Neural progenitor cell (in vitro differentiated cells): ENCODE data around the gene PRR18. TPM values are rescaled to one million over a fixed set of nuclear protein-coding genes. Genes with fewer than 3 reads are reported as not detected.

Experiments used
- DNase-seq: peaks from one replicate; pipeline ENCODE4 v3.0.0-alpha.2; 2016; ENCODE audit warnings: low spot score
- H2AFZ ChIP-seq: fragments of 200-600 bp; sonication (generic); replicated peaks from 2 replicates; pipeline ENCODE4 v1.6.1; 2016; ENCODE audit warnings: antibody characterized with exemption
- H3F3A ChIP-seq: fragments of 200-600 bp; sonication (generic); 2 replicates; pipeline ENCODE4 v1.6.1; 2016; ENCODE audit warnings: antibody characterized with exemption, low read depth
- H3K27ac ChIP-seq: fragments of 200-600 bp; sonication (generic); 2 replicates; pipeline ENCODE4 v1.5.1; 2016; ENCODE audit warnings: mild to moderate bottlenecking
- H3K27me3 ChIP-seq: fragments of 200-600 bp; sonication (generic); 2 replicates; pipeline ENCODE4 v1.6.1; 2016; ENCODE audit warnings: mild to moderate bottlenecking, moderate library complexity
- H3K36me3 ChIP-seq: fragments of 200-600 bp; sonication (generic); 2 replicates; pipeline ENCODE4 v1.5.1; 2016
- H3K4me1 ChIP-seq: fragments of 200-600 bp; sonication (generic); 2 replicates; pipeline ENCODE4 v1.6.1; 2016; ENCODE audit warnings: mixed run types
- H3K4me2 ChIP-seq: fragments of 200-600 bp; sonication (generic); 2 replicates; pipeline ENCODE4 v1.6.1; 2016
- H3K4me3 ChIP-seq: fragments of 200-600 bp; sonication (generic); 2 replicates; pipeline ENCODE4 v1.5.1; 2016
- H3K79me2 ChIP-seq: fragments of 200-600 bp; sonication (generic); 2 replicates; pipeline ENCODE4 v1.6.1; 2016; ENCODE audit warnings: low read depth
- H3K9ac ChIP-seq: fragments of 200-600 bp; sonication (generic); 2 replicates; pipeline ENCODE4 v1.6.1; 2016
- H3K9me3 ChIP-seq: fragments of 200-600 bp; sonication (generic); 2 replicates; pipeline ENCODE4 v1.5.1; 2016; ENCODE audit warnings: low read depth
- H4K20me1 ChIP-seq: fragments of 200-600 bp; sonication (generic); 2 replicates; pipeline ENCODE4 v1.6.1; 2016; ENCODE audit warnings: low read depth
- H3K27ac Mint-ChIP-seq: 3 replicates; pipeline ENCODE4 v1.8.0; 2021; ENCODE audit warnings: mixed read lengths
- H3K27me3 Mint-ChIP-seq: 2 replicates; pipeline ENCODE4 v1.8.0; 2022; ENCODE audit warnings: low read depth, mild to moderate bottlenecking, inconsistent platforms, moderate library complexity, mixed read lengths; ENCODE audit not compliant: insufficient read depth
- H3K36me3 Mint-ChIP-seq: 3 replicates; pipeline ENCODE4 v1.8.0; 2021; ENCODE audit warnings: mixed read lengths
- H3K4me1 Mint-ChIP-seq: 3 replicates; pipeline ENCODE4 v1.8.0; 2021; ENCODE audit warnings: mixed read lengths
- H3K4me3 Mint-ChIP-seq: 3 replicates; pipeline ENCODE4 v1.8.0; 2021; ENCODE audit warnings: mild to moderate bottlenecking, moderate library complexity, mixed read lengths
- H3K9me3 Mint-ChIP-seq: 3 replicates; pipeline ENCODE4 v1.8.0; 2020; ENCODE audit warnings: mixed read lengths
- EZH2 ChIP-seq: fragments of 200-600 bp; sonication (generic); IDR thresholded peaks from 2 replicates; pipeline ENCODE4 v1.6.1; 2017; ENCODE audit warnings: antibody characterized with exemption, mild to moderate bottlenecking, moderate library complexity
- EZH2phosphoT487 ChIP-seq: fragments of 200-600 bp; sonication (generic); IDR thresholded peaks from 2 replicates; pipeline ENCODE4 v1.6.1; 2017; ENCODE audit warnings: antibody characterized with exemption
- total RNA-seq: library from RNA; depleted of rRNA; stranded (reverse); fragments of >200 nt; gene quantifications from 2 replicates; pipeline ENCODE4 v1.2.3, GENCODE V29; 2015; ENCODE audit warnings: low replicate concordance
- TF ChIP-seq, protein P1 (sequence below): fragments of 200-600 bp; sonication (generic); IDR thresholded peaks from 2 replicates; pipeline ENCODE4 v1.5.1; 2017; ENCODE audit warnings: antibody characterized with exemption, mild to moderate bottlenecking

Gene PRR18
- total RNA-seq, 1 donor from 2014 or later, result 0.13 TPM

DNA sequence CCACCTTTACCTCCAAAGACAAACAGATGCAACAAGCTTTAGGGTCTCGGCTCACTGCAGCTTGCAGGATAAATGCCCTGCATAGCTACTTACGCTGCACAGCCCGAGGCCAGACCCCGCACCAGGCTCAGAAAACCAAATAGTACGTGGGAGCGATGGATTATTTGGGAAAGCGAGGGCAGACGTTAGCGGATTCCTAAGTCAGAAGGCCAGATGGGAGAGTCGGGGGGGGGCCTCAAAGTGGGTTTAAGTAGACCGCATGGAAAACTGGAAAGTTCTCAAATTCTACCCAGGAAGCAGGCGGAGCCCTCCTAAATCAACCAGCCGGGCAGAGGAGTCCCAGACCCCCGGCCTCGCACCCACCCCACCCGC, 33.8 kb upstream of the PRR18 start:
- no peaks in the 10 kb centered on the region for H3K36me3 ChIP-seq
- Mint-ChIP-seq H3K36me3 (peaks cover 8% of the 10 kb centered on the region), H3K4me3 (peak overlapping the region; percentile 96), H3K27ac (peak overlapping the region; percentile 94), H3K27me3 (no peaks in the 10 kb centered on the region), H3K9me3 (no peaks in the 10 kb centered on the region), H3K4me1 (peaks cover 16% of the 10 kb centered on the region)
- no peaks in the 10 kb centered on the region for H3K27me3 ChIP-seq
- H3K4me1 ChIP-seq, result peaks cover 4% of the 10 kb centered on the region
- H3F3A ChIP-seq, result no peaks in the 10 kb centered on the region
- H4K20me1 ChIP-seq, result peaks cover 49% of the 10 kb centered on the region
- no peak for TF ChIP-seq EZH2phosphoT487
- peak overlapping the region; percentile 99 for H2AFZ ChIP-seq
- peak; percentile 44 for DNase-seq
- peak overlapping the region; percentile 83 for H3K9ac ChIP-seq
- H3K79me2 ChIP-seq, result peaks cover 65% of the 10 kb centered on the region
- H3K4me2 ChIP-seq, result peak overlapping the region; percentile 88
- H3K27ac ChIP-seq, result no peak overlapping the region
- no peaks in the 10 kb centered on the region for H3K9me3 ChIP-seq
- H3K4me3 ChIP-seq, result peak overlapping the region; percentile 86

DNA sequence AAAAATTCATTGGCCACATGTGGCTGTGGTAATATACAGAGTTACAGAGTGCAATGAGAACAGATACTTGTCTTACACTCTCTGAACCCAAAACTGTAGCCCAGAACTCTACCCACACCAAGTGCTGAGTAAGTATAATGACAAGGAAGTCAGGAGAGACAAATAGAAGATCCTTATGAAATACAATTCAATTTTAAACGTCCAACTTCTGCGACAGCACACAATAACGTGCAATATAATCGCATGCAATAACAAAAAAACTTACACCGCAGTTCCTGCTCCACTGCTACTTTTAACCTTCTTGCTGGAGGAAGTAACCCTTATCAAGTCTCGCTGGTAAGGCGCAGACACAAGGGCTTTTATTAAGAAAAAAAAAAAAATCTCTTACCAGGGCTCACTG, 33.3 kb upstream of the PRR18 start:
- Histone ChIP-seq H2AFZ (no peak overlapping the region), H3K4me1 (peaks cover 4% of the 10 kb centered on the region), H3K4me2 (peak overlapping the region; percentile 88), H4K20me1 (peaks cover 54% of the 10 kb centered on the region), H3K36me3 (no peaks in the 10 kb centered on the region), H3K9me3 (no peaks in the 10 kb centered on the region), H3K27ac (no peak overlapping the region), H3K4me3 (peak overlapping the region; percentile 86), H3K27me3 (no peaks in the 10 kb centered on the region), H3F3A (no peaks in the 10 kb centered on the region), H3K9ac (peak overlapping the region; percentile 83), H3K79me2 (peaks cover 69% of the 10 kb centered on the region)
- Mint-ChIP-seq H3K4me1 (peaks cover 16% of the 10 kb centered on the region), H3K36me3 (peaks cover 8% of the 10 kb centered on the region), H3K27ac (peak overlapping the region; percentile 94), H3K4me3 (peak overlapping the region; percentile 96), H3K27me3 (no peaks in the 10 kb centered on the region), H3K9me3 (no peaks in the 10 kb centered on the region)
- no peak for DNase-seq
- no peak for TF ChIP-seq EZH2phosphoT487
- TF ChIP-seq, protein P1, sequence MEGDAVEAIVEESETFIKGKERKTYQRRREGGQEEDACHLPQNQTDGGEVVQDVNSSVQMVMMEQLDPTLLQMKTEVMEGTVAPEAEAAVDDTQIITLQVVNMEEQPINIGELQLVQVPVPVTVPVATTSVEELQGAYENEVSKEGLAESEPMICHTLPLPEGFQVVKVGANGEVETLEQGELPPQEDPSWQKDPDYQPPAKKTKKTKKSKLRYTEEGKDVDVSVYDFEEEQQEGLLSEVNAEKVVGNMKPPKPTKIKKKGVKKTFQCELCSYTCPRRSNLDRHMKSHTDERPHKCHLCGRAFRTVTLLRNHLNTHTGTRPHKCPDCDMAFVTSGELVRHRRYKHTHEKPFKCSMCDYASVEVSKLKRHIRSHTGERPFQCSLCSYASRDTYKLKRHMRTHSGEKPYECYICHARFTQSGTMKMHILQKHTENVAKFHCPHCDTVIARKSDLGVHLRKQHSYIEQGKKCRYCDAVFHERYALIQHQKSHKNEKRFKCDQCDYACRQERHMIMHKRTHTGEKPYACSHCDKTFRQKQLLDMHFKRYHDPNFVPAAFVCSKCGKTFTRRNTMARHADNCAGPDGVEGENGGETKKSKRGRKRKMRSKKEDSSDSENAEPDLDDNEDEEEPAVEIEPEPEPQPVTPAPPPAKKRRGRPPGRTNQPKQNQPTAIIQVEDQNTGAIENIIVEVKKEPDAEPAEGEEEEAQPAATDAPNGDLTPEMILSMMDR, result no peak
- TF ChIP-seq EZH2, result no peak

DNA sequence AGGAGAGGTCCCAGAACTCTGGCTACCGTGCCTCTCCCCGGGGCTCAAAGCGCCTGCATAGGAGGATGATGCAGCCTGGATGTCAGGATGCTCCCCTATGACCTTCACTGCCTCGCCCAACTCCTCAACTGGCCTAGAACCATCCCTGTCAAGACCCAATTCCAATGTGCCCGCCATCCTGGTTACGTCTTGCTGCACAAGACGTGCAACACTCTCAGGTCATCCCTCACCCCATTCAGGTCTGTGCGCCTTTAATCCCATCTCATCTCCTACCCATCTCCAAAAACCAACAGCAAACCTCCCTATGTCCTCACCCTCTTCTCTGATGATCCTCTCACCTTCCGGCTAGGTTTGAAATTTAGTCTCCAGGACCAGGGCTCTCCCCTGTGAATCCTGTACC, 30.7 kb upstream of the PRR18 start:
- no peak for DNase-seq
- no peak overlapping the region for H3K4me3 ChIP-seq
- no peaks in the 10 kb centered on the region for H3K27me3 ChIP-seq
- Mint-ChIP-seq H3K36me3 (peaks cover 17% of the 10 kb centered on the region), H3K4me3 (no peak overlapping the region), H3K27me3 (peaks cover 2% of the 10 kb centered on the region), H3K27ac (no peak overlapping the region), H3K9me3 (no peaks in the 10 kb centered on the region), H3K4me1 (peaks cover 14% of the 10 kb centered on the region)
- H3F3A ChIP-seq, result no peaks in the 10 kb centered on the region
- H3K4me2 ChIP-seq, result no peak overlapping the region
- H3K36me3 ChIP-seq, result no peaks in the 10 kb centered on the region
- peaks cover 72% of the 10 kb centered on the region for H4K20me1 ChIP-seq
- H3K4me1 ChIP-seq, result peaks cover 4% of the 10 kb centered on the region
- H3K9ac ChIP-seq, result no peak overlapping the region
- peaks cover 95% of the 10 kb centered on the region for H3K79me2 ChIP-seq
- no peaks in the 10 kb centered on the region for H3K9me3 ChIP-seq
- TF ChIP-seq, protein P1, result no peak
- TF ChIP-seq EZH2phosphoT487 (no peak), EZH2 (no peak)
- no peak overlapping the region for H3K27ac ChIP-seq
- H2AFZ ChIP-seq, result no peak overlapping the region

GRCh38 chr6:166336847-166337246, 28.7 kb upstream of the PRR18 start:
- Histone ChIP-seq H3F3A (no peaks in the 10 kb centered on the region), H3K27me3 (no peaks in the 10 kb centered on the region), H3K4me3 (no peak overlapping the region), H4K20me1 (peaks cover 91% of the 10 kb centered on the region), H3K36me3 (no peaks in the 10 kb centered on the region), H3K9ac (no peak overlapping the region), H3K4me1 (no peaks in the 10 kb centered on the region), H3K9me3 (no peaks in the 10 kb centered on the region), H3K27ac (no peak overlapping the region), H2AFZ (no peak overlapping the region), H3K4me2 (no peak overlapping the region), H3K79me2 (peaks cover 96% of the 10 kb centered on the region)
- Mint-ChIP-seq H3K36me3 (peaks cover 17% of the 10 kb centered on the region), H3K27ac (no peak overlapping the region), H3K4me1 (peaks cover 24% of the 10 kb centered on the region), H3K27me3 (peaks cover 2% of the 10 kb centered on the region), H3K9me3 (no peaks in the 10 kb centered on the region), H3K4me3 (no peak overlapping the region)
- DNase-seq, result no peak
- no peak for TF ChIP-seq EZH2
- TF ChIP-seq, protein P1, result no peak
